Non-pigmented ciliary epithelial cell (primary cell): ENCODE data around the gene ARHGAP42.
"Not testable (repeated sequence)": the region's sequence is repeated elsewhere in the genome, so short reads cannot be mapped to it uniquely, and the experiment has no call there.

ENCODE experiments used
- DNase-seq: peaks from one replicate; pipeline ENCODE4 v3.0.0-alpha.2; 2010; ENCODE audit warnings: low read depth

ARHGAP42 gene

DNA sequence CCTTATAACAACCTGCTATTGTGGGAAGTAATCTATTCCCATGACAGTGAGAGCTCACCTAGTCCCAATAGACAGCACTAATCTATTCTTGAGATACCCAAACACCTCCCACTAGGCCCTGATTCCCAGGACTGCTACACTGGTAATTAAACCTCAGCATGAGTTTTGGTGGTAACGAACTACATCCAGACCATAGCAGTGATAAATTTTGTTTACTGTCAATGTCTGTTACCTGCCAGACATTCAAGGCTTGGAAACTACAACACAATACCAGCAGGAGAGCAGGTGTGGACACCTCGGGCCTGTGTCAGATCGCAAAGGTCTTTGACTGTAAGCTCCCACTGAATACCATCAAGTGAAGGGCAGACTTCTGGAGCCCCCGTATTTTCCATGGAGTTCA, 187.1 kb downstream of the ARHGAP42 start:
- DNase-seq, result no peak

DNA sequence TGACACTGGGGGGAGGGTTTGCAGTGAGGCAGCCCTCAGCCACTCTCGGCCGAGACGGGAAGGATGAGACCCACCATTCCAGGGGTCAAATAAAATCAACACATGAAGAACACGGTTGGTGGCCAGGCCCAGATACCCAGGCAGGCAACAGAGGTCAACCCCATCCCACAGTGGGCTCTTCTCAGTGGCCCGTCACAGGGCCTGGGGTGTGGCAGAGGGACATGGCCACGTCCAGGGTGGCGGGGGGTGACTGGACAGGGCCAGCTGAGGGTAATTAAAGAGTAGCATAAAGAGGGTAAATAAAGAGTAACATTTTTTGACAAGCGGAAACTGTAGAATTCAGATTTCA, 188.4 kb downstream of the ARHGAP42 start:
- DNase-seq, result no peak

DNA sequence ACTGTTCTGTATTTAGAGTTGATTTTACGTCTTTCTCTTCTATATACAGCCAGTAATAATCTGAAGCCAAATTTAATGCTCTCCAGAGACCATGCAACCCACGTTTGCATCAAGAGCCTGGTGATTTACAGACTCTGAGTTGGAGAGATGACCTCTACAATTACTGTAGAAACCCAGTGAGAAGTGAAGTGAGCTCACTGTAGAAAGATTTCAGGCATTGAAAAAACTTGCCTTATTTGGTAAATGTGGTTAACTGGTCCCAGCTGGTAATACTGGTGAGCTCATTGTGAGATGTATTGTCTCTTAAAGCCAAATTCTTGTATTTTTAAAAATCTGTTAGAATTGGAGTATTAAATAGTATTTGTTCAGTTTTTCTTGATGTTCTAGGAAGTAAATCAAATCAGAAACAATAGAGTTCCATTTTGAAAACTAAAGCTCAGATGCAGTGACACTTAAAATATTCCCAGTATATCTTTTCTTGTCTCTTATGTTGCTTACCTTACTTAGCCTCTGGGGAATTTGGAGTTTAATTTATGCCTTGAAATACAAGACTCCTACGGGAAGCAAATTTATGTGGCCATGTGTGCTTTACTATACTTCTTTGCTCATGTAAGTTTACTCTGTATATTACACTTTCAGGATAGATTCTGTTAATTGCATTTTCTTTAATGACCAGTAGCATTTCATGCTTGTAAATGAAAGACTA, 189.9 kb downstream of the ARHGAP42 start:
- DNase-seq, result peak; percentile 96

DNA sequence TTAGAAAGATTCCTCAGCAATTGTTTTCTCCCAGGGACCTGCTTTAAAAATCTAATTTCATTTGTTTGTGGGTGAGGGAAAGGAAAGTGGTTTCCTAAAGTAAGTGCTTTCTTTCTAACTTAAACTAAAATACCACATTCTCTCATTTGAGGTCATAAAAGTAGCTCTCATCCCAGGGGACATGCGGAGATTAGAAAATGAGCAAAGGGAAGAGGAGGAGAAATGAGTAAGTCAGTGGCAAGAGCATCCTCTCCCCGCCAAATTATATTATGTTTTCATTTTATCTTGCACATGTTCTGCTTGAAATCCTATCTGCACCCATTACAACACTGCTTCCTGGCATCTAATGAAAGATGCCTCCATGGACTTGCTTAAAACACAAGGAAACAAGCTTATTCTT, 191.4 kb downstream of the ARHGAP42 start:
- DNase-seq, result no peak

DNA sequence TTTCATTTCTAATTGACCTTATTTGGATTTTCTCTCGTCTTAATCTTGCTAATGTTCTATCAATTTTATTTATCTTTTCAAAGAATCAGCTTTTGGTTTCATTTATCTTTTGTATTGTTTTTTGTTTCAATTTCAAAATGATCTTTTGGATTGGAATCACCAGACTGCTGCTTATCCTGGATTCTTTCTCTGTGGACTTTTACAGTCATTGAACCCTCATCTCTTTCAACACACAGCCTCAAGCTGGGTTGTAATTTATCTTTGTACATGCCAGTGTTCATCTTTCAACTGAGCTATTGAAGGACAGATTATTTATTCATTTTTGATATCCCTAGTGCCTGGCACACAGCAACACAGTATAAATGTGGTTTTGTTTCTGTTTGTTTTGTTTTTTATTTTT, 195.9 kb downstream of the ARHGAP42 start:
- DNase-seq, result no peak

DNA sequence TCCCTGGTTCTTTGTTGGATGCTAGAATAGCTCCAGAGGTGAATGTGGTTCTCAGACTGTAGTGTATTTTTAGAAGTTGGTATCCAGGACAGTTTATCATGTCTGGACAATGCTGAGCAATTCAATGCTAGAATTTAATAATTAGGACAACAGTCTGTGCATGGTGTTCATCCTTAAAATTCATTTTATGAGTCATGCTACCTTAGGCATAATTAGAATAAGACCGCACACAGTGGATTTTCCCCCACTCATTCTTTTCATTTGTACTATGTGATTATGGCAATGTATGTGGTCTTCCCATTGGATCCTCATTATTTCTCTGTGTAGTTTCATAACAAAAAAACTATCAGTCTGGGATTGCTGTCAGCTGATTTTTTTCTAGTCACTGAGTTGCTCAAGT, 196.7 kb downstream of the ARHGAP42 start:
- no peak for DNase-seq

DNA sequence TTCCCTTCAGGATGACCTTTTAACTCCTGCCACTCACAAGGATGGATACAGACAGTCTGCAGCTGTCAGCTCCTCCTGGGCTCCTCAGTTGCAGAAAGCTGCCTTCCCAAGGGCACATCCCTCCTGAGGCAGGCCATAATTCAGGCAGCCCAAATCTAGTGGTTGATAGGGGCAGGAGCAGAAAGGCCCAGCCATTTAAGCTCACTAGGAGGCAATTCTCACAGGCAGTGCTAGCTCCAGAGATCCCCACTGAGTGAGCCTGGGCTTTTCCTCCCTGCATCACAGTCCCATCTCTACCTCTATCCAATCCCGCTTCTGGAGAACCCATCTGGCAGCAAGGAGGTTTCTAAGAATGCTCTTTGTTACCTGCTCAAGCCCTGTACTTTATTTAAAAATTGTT, 200.6 kb downstream of the ARHGAP42 start:
- DNase-seq, result no peak

DNA sequence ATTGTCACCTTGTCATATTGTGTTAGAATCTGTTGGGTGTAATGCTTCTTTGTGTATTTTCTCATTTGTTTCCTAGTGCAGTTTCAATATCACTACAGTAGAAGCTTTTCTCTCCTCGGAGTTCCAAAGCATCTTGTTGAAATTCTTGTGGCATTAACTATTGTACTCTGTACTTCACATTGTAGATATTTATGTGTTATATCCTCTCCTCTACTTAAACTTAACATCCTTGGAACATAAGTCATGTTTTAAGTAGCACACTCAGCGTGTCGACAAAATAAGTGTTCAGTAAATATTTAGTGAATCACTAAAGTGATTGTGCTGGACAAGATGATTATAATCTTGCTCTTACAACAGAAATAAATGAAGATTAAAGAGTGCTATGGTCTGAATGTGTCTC, 201.7 kb downstream of the ARHGAP42 start:
- DNase-seq, result no peak

DNA sequence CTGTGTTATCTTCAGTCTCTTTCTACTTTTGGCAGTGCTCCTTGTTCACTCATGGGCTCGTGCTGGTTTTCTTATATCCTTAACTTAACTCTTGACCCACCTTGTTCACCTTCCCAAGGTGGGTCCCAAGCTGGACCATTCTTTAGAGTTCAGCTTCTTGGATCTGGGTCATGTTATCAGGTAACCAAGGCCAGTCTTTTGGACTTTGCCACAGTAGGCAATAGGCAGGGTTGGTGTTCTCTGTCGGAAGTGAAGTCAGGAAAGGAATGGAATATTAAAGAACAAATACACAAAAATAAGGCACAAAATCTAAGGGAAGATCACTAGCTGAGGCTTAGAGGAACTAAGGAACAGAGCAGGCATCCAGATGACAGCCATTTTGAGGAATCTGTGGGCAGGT, 202.7 kb downstream of the ARHGAP42 start:
- no peak for DNase-seq

DNA sequence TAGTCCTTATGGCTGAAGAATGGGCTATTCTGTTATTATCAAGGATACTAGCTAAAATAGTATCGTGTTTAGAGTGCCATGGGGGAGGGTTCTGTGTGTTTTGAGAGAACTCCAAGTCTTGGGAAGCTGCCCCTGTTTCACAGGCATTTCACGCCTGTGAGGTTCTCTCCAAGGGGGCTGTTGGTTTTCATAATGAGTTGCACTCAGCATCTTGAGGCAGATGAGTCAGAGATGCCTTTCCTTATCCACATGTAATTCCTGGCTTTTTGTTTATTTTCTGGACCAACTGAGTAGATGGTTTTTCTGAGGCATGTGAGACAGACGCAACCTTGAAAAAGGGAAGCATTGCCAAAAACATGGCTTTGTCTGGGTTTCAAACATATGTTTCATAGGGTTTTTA, 203.7 kb downstream of the ARHGAP42 start:
- DNase-seq, result peak; percentile 87

DNA sequence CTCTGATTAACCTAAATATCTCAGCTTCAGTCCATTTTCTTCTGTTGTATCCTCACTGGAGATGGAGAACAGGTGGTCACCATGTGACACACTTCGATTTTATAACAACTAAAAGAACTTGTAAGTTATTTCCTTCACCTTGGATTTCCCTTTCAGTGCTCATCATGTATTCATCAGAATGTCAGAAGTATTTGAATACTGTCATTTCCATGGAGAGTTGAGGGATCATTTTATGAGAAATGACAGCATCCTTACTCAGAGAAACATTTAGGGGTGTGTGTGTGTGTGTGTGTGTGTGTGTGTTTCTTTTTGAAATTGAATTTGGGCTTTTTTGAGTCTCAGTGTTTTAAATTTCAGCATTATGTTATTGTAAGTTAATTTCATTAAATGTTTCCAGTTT, 205.8 kb downstream of the ARHGAP42 start:
- DNase-seq, result no peak

DNA sequence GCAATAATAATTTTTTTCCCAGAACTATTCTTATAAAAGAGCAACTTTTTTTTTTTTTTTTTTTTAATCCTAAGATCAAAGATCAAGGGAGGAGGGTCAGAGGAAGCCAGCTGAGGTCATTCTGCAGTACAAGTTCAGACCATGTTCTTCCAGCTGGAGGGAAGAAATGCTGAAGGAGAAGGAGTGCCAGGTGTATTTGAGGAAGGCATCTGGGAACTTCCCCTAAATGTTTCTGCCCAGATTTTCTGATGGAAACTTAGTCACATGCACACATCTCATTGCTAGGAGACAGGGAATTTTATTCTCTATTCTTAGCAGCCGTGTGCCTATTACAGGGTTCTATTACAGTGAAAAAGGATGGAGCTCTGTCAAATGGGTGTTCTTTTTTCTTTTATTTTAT, 208.4 kb downstream of the ARHGAP42 start:
- DNase-seq, result no peak

DNA sequence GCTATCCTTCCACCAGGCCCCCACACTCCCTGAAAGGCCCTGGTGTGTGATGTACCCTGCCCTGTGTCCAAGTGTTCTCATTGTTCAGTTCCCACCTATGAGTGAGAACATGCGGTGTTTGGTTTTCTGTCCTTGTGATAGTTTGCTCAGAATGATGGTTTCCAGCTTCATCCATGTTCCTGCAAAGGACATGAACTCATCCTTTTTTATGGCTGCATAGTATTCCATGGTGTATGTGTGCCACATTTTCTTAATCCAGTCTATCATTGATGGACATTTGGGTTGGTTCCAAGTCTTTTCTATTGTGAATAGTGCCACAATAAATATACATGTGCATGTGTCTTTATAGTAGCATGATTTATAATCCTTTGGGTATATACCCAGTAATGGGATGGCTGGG, 208.9 kb downstream of the ARHGAP42 start:
- not testable (repeated sequence) for DNase-seq

DNA sequence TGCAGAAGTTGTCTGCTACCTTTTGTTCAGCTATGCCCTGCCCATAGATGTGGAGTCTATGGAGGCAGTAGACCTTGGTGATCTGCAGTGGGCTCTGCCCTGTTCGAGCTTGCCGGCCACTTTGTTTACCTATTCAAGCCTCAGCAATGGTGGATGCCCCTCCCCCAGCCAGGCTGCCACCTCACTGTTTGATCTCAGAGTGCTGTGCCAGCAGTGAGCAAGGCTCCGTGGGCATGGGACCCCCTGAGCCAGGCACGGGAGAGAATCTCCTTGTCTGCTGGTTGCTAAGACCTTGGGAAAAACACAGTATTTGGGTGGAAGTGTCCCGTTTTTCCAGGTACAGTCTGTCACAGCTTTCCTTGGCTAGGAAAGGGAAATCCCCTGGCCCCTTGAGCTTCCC, 214.4 kb downstream of the ARHGAP42 start:
- DNase-seq, result not testable (repeated sequence)

DNA sequence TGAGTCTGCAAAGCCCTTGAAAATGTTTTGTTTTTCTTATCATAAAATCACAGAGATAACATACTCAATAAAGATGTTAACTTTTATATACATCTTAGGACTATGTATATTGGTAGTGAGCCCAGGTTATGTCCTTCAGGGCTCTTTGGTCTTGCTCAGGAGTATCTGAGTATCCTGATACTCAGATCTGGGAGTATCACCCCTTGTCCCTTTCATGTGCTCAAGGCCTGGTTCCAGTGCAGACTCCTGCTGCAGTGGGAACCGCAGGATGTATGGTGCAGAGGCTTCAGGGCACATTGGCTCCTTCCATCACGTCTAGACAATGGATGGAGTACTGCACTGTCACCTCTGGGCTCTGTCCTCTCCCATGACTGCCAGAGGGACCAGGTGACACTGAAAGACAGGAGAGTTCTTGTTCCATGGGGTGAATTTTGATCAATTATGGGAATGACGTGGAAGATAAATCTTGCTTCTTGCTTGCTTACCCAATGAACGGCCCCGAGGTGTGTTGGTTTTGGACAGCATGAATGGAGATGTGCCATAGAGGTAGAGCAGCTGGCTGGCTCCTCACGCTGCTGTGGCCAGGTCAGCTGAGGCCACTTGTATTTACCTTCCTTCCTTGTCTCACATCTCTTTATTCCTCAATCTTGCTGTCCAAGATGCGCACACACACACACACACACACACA, 215.5 kb downstream of the ARHGAP42 start:
- no peak for DNase-seq

DNA sequence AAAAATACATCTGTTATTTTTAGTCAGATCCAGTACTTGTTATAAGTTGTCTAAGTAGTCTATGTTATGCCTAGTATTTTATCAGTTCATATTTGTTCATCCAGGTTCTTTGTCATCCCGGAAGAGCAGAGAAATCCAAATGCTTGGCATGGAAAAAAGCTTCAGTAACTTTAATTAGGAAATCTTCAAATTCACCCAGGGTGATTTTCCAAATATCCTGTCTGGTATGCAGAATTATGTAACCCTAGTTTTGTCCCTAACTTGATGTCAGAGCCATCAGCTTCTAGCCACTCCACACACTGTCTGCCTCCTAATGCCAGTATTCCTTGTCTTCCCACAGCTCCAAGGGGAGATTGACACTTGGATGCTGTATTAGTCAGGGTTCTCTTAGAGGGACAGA, 216.2 kb downstream of the ARHGAP42 start:
- DNase-seq, result no peak

DNA sequence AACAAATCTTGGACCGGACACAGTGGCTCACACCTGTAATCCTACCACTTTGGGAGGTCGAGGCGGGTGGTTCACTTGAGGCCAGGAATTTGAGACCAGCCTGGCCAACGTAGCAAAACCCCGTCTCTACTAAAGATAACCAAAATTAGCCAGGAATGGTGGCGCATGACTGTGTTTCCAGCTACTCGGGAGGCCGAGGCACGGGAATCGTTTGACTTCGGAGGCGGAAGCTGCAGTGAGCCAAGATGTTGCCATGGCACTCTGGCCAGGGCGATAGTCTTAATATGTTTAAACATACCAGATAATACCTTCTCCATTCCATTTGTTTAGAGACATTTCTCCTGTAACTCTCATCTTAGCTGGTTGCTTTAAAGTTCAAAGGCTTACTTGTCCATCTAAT, 218.6 kb downstream of the ARHGAP42 start:
- no peak for DNase-seq

DNA sequence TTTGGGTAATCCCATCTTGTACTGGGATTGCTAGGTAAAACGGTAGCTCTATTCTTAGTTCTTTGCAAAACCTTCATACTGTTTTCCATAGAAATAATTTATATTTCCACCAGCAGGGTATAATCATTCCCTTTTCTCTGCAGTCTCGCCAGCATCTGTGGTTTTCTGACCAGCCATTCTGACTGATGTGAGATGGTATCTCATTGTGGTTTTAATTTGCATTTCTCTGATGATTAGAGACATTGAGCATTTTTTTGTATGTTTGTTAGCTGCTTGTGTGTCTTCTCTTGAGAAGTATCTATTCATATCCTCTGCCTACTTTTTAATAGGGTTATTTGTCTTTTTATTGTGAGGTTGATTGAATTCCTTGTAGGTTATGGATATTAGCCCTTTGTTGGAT, 221.7 kb downstream of the ARHGAP42 start:
- peak; percentile 32 for DNase-seq

DNA sequence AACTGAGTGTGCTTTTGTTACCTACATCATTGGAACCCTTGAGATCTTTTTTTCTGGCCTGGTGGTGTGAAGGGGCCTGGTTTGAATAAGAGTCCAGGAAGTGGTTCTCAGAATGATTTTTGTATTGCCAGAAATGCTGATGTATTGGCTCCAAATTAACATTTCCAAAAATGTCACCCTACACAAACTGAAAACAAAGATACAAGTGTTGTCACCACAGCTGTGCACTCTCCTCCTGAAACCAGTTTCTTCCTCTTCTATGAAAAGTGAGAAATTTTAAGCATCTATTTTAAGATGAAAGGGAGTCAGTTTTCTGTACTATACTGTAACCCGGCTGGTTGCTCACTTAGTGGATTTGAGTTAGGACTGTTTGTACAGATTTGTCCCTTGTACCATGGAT, 223.7 kb downstream of the ARHGAP42 start:
- no peak for DNase-seq

DNA sequence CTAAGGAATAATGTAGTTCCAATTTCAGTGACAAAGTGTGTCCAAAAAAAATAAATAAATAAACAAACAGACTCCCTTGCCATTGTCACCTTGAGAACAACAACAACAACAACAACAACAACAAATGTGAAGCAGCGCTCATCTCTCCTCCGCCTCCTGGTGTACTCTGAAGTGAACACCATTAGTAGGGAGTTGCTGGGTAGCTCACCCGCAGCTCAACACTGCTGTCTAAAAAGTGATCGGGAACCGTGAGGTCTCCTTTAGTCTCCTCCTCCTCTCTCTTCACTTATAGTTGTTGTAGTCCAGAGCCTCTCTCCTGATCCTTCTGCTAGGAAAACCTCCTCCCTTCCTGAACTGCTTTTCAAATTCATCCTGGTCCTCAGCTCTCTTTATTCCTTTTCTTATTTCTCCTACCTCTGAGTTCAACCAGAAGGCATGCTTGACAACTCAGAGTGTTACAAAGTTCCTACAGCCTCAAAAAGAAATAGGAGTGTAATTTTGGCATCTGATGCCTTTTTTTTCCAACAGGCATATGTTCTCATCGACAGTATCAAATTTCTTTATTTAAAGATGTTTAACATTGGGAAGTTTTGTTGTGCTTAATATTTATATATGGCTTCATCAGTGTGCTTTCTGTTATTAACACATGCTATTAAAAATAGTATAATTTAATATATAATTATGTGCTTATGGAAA, 227.5 kb downstream of the ARHGAP42 start:
- DNase-seq, result no peak

DNA sequence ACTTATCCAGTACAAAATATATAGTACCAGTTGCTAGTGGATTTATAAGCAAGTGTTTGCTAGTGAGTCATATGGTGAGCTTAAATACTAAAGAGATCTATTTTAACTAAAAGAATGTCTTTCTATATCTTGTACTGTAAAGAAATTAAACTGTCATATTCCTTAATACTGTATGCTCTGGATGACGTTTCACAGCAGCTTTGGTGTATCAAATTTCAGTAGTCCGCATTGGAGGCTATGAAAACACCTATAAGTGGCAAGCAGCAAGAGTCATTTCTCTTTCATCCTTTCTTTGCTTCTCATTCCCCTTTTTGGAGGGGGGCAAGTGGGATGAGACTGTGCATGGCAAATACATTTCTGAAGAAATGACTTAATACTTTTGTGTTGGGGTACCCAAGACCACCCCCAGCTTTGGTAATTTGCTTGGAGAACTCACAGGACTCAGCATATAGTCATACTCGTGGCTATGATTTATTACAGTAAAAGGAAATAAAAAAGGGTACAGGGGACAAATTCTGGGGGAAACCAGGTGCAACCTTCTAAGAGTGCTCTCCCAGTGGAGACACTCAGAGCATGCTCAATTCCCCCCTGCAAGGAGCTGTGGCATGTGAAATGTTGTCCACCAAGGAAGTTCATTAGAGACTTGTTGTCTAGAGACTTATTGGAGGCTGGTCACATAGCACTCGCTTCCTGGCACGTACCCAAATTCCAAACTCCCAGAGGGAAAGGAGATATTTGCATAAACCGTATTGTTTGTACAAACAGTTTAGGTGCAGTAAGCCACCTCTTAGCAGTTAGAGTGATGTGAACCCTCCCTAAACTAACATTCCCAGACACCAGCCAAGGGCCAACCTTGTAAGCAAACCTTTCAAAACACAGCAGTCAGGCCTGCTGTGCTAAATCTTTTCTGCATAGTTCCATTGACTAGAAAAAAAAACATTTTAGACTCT, 231.7 kb downstream of the ARHGAP42 start:
- DNase-seq, result no peak

DNA sequence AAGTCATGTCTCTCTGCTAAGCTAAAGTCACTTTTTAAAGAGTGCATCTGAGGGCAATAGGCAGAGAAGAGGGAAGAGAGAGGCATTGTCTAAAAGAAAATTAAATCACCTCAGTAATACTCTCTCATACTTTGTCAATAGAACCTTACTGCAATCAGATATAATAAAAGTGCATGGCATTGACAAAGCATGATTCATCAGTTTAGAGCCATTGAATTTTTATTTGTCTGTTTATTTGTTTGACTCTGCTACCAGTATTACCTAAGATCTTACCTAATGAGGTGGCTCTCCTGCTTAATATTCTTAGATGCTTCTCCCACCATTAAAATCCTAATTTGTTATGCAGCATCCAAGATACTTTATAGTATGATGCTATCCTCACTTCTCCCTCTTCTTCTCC, 233.5 kb downstream of the ARHGAP42 start:
- DNase-seq, result no peak
